Prostate gland (tissue), 2 donors: ENCODE data around the gene FBXL4. TPM values are rescaled to one million over a fixed set of nuclear protein-coding genes. Genes with fewer than 3 reads are reported as not detected.

ENCODE experiments used
- DNase-seq: peaks from one replicate; pipeline ENCODE4 v3.0.0-alpha.2; 2019; ENCODE audit warnings: low spot score
- H3K27ac ChIP-seq, 2 donors: fragments of 200-600 bp; sonication (generic); 2 replicates each; pipeline ENCODE4 v1.5.1; 2017 to 2019
- H3K27me3 ChIP-seq: fragments of 200-600 bp; sonication (generic); replicated peaks from 2 replicates; pipeline ENCODE4 v1.5.1; 2019; ENCODE audit not compliant: insufficient read depth
- H3K36me3 ChIP-seq, 2 donors: fragments of 200-600 bp; sonication (generic); 1 replicate in 1 of 2; 2 replicates in 1 of 2; pipeline versions ENCODE4 v1.5.1 to v1.8.1; 2017 to 2019
- H3K4me1 ChIP-seq: fragments of 200-600 bp; sonication (generic); replicated peaks from 2 replicates; pipeline ENCODE4 v1.5.1; 2019
- H3K4me3 ChIP-seq, 2 donors: fragments of 200-600 bp; sonication (generic); 2 replicates each; pipeline ENCODE4 v1.5.1; 2017 to 2019
- H3K9me3 ChIP-seq: fragments of 200-600 bp; sonication (generic); 2 replicates; pipeline ENCODE4 v1.5.1; 2017
- CTCF ChIP-seq, 4 experiments: fragments of 200-600 bp in 2 of 4; fragments of 450-650 bp in 2 of 4; sonication (generic) in 2 of 4; IDR thresholded peaks; 1 replicate in 3 of 4; 2 replicates in 1 of 4; pipeline ENCODE4 v1.5.1; 2016 to 2019; ENCODE audit warnings: antibody characterized with exemption in 4 of 4, mild to moderate bottlenecking in 2 of 4, moderate library complexity in 2 of 4
- POLR2A ChIP-seq: fragments of 450-650 bp; IDR thresholded peaks from one replicate; pipeline ENCODE4 v1.6.1; 2016; ENCODE audit warnings: antibody characterized with exemption, mild to moderate bottlenecking
- POLR2AphosphoS5 ChIP-seq: sonication (generic); formaldehyde crosslinking; IDR thresholded peaks from one replicate; pipeline ENCODE4 v1.6.1; 2017; ENCODE audit warnings: antibody characterized with exemption
- WGBS: methylation state at CpG from one replicate; pipeline ENCODE4 v1.1.5; 2018; 5-methylcytosine and 5-hydroxymethylcytosine counted together
- intact Hi-C: fragments of 100-400 bp; cut with DNase I; formaldehyde crosslinking; loops from one replicate; pipeline ENCODE4 v1.14.2; 2022
- total RNA-seq, 2 donors: library from RNA; depleted of rRNA; stranded (reverse); fragments of >200 nt; gene quantifications; one replicate each; pipeline ENCODE4 v1.1.0, GENCODE V29; 2016

Gene FBXL4
- total RNA-seq, 2 donors from 2014 or later: 21.6 to 27.1 TPM

GRCh38 chr6:98836962-98837944 lies 110.5 kb downstream of the FBXL4 start:
- Histone ChIP-seq H3K27ac (no peak overlapping the region), H3K9me3 (no peaks in the 10 kb centered on the region), H3K4me1 (peaks cover 8% of the 10 kb centered on the region), H3K4me3 (no peak overlapping the region), H3K36me3 (no peaks in the 10 kb centered on the region), H3K27me3 (peaks cover 47% of the 10 kb centered on the region)
- intact Hi-C loops: no loop called here
- WGBS: 15% methylated on average over 9 of the region's 9 CpGs
- no peak for DNase-seq
- TF ChIP-seq POLR2AphosphoS5 (no peak), CTCF (IDR thresholded peaks at IDR 0.05) (no peak), POLR2A (no peak)

- Histone ChIP-seq H3K36me3 (no peaks in the 10 kb centered on the region), H3K4me1 (peaks cover 9% of the 10 kb centered on the region), H3K27me3 (peaks cover 43% of the 10 kb centered on the region), H3K9me3 (no peaks in the 10 kb centered on the region), H3K4me3 (no peak overlapping the region), H3K27ac (no peak overlapping the region)
- intact Hi-C loops: no loop called here
- TF ChIP-seq POLR2AphosphoS5: no peak
- TF ChIP-seq POLR2A: no peak
- TF ChIP-seq CTCF (IDR thresholded peaks at IDR 0.05): no peak
- 6% methylated on average over 23 of the region's 23 CpGs for WGBS
- DNase-seq: no peak
Observed at GRCh38 chr6:98836025-98836961, 111.5 kb downstream of the FBXL4 start.

GRCh38 chr6:98835149-98836024 lies 112.4 kb downstream of the FBXL4 start:
- Histone ChIP-seq H3K27me3 (peaks cover 45% of the 10 kb centered on the region), H3K4me1 (peaks cover 9% of the 10 kb centered on the region), H3K9me3 (no peaks in the 10 kb centered on the region), H3K36me3 (no peaks in the 10 kb centered on the region), H3K4me3 (peak overlapping the region; percentile 26 to 33), H3K27ac (no peak overlapping the region)
- TF ChIP-seq POLR2AphosphoS5: no peak
- no peak for TF ChIP-seq POLR2A
- no peak for TF ChIP-seq CTCF (IDR thresholded peaks at IDR 0.05)
- intact Hi-C loops: no loop called here
- DNase-seq: no peak
- 3% methylated on average over 59 of the region's 76 CpGs for WGBS
